Measurements from ENCODE around the gene TUBGCP6. TPM values are rescaled to one million over a fixed set of nuclear protein-coding genes. Genes with fewer than 3 reads are reported as not detected.

Gene TUBGCP6
- total RNA-seq, 1 experiment from 2014 or later, result 38.6 TPM

DNA sequence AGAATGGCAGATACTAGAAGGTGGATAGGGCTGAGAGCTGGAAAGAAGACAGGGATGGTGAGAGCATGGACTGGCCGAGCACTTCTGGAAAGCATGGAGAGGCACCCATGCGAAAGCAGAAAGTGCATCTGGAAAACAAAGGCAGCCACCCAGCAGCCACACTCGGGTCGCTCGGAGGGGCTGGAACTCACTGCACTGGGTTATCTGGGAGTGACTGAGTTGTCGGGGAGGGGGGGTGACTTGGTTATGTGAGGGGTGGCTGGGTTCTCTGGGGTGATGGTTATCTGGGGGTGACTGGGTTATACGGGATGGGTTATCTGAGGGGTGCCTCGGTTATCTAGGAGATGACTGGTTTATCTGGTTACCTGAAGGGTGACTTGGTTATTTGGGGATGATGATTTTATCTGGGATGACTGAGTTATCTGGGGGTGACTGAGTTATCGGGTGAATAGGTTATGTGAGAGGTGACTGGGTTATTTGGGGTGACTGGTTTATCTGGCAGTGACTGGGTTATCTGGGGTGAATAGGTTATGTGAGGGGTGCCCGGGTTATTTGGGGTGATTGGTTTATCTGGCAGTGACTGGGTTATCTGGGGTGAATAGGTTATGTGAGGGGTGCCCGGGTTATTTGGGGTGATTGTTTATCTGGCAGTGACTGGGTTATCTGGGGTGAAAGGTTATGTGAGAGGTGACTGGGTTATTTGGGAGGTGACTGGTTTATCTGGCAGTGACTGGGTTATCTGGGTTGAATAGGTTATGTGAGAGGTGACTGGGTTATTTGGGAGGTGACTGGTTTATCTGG lies 76.9 kb downstream of the TUBGCP6 start:
- Histone ChIP-seq H2AFZ (ENCODE audit: low read depth, low read length, poor library complexity, severe bottlenecking) (no peak overlapping the region), H3K4me1 (ENCODE audit: control insufficient read depth in 1 of 2, insufficient read depth in 2 of 2, low read length in 2 of 2) (no peaks in the 10 kb centered on the region), H3K79me2 (ENCODE audit: insufficient read depth, low read length) (no peaks in the 10 kb centered on the region), H3K4me3 (replicated peaks in 1 of 2; ENCODE audit: low read depth in 1 of 2, low read length in 2 of 2) (no peak overlapping the region), H3K27ac (ENCODE audit: low read depth, low read length) (no peak overlapping the region), H3K9ac (ENCODE audit: low read length) (no peak overlapping the region), H3K4me2 (ENCODE audit: low read length) (no peak overlapping the region), H3K9me2 (ENCODE audit: insufficient read depth) (no peaks in the 10 kb centered on the region), H4K20me1 (ENCODE audit: insufficient read depth) (no peaks in the 10 kb centered on the region), H3K36me3 (ENCODE audit: control insufficient read depth in 1 of 2, insufficient read depth in 2 of 2, low read length in 2 of 2) (no peaks in the 10 kb centered on the region), H3K27me3 (ENCODE audit: insufficient read depth, low read length) (no peaks in the 10 kb centered on the region), H3K9me3 (ENCODE audit: control insufficient read depth in 1 of 2, insufficient read depth in 1 of 2, low read depth in 1 of 2, low read length in 2 of 2) (no peaks in the 10 kb centered on the region)
- BruUV-seq (replicated peaks), result no TSS peak
- POLR2A ChIA-PET, result no interaction called here
- DNase-seq (ENCODE audit: low read depth, low spot score), result no peak
- TF ChIP-seq ZNF274 (IDR thresholded peaks at IDR 0.05; ENCODE audit: low read depth, low read length) (no peak), FOSL1 (IDR thresholded peaks at IDR 0.05; ENCODE audit: low read depth) (no peak), EZH2phosphoT487 (IDR thresholded peaks at IDR 0.05; ENCODE audit: borderline replicate concordance) (no peak), TCF7L2 (IDR thresholded peaks at IDR 0.05; ENCODE audit: borderline replicate concordance, extremely low read depth, insufficient read depth, insufficient read length) (no peak), YY1 (IDR thresholded peaks at IDR 0.05; ENCODE audit: extremely low read depth, insufficient replicate concordance, low read depth, low read length) (no peak), POLR2A (IDR thresholded peaks at IDR 0.05; ENCODE audit: borderline replicate concordance, extremely low read depth, insufficient read depth, insufficient read length) (no peak), JUND (IDR thresholded peaks at IDR 0.05) (no peak)
- TF ChIP-seq, protein P1, sequence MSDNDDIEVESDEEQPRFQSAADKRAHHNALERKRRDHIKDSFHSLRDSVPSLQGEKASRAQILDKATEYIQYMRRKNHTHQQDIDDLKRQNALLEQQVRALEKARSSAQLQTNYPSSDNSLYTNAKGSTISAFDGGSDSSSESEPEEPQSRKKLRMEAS (IDR thresholded peaks at IDR 0.05), result no peak
- TF ChIP-seq, protein P2, sequence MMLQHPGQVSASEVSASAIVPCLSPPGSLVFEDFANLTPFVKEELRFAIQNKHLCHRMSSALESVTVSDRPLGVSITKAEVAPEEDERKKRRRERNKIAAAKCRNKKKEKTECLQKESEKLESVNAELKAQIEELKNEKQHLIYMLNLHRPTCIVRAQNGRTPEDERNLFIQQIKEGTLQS (IDR thresholded peaks at IDR 0.05), result no peak
- CTCF ChIA-PET, result no interaction called here
- RAD21 ChIA-PET (ENCODE audit: low non-redundant PET in 1 of 2, low total read pairs in 2 of 2, uncharacterized antibody in 2 of 2, unreplicated experiment in 2 of 2), result no interaction called here
- no peak for ATAC-seq
- intact Hi-C loops (cut with micrococcal nuclease), result no loop called here

Other genes starting within 250 kb of the TUBGCP6 start
- not detected for gene IL17REL, start 232.3 kb downstream of the TUBGCP6 start, total RNA-seq (2021; ENCODE audit: unreplicated experiment)
- gene TTLL8, start 186.7 kb downstream of the TUBGCP6 start, total RNA-seq (2021; ENCODE audit: unreplicated experiment), result not detected
- not detected for gene MLC1, start 159.6 kb downstream of the TUBGCP6 start, total RNA-seq (2021; ENCODE audit: unreplicated experiment)
- gene MOV10L1, start 155.0 kb downstream of the TUBGCP6 start, total RNA-seq (2021; ENCODE audit: unreplicated experiment), result not detected
- 8.0 TPM for gene PANX2, start 74.3 kb downstream of the TUBGCP6 start, total RNA-seq (2021; ENCODE audit: unreplicated experiment)
- gene TRABD, start 59.1 kb downstream of the TUBGCP6 start, total RNA-seq (2021; ENCODE audit: unreplicated experiment), result 90.3 TPM
- gene SELENOO, start 44.0 kb downstream of the TUBGCP6 start, total RNA-seq (2021; ENCODE audit: unreplicated experiment), result 29.6 TPM
- gene HDAC10, start 6.2 kb upstream of the TUBGCP6 start, total RNA-seq (2021; ENCODE audit: unreplicated experiment), result 67.5 TPM
- gene MAPK12, start 16.7 kb upstream of the TUBGCP6 start, total RNA-seq (2021; ENCODE audit: unreplicated experiment), result 86.7 TPM
- 19.3 TPM for gene MAPK11, start 25.4 kb upstream of the TUBGCP6 start, total RNA-seq (2021; ENCODE audit: unreplicated experiment)
- gene PLXNB2, start 62.6 kb upstream of the TUBGCP6 start, total RNA-seq (2021; ENCODE audit: unreplicated experiment), result 236 TPM
- 11.0 TPM for gene DENND6B, start 82.0 kb upstream of the TUBGCP6 start, total RNA-seq (2021; ENCODE audit: unreplicated experiment)
- 61.3 TPM for gene PPP6R2, start 98.3 kb upstream of the TUBGCP6 start, total RNA-seq (2021; ENCODE audit: unreplicated experiment)
- 91.1 TPM for gene SBF1, start 230.0 kb upstream of the TUBGCP6 start, total RNA-seq (2021; ENCODE audit: unreplicated experiment)
- gene ADM2, start 236.5 kb upstream of the TUBGCP6 start, total RNA-seq (2021; ENCODE audit: unreplicated experiment), result 12.8 TPM
- gene MIOX, start 241.8 kb upstream of the TUBGCP6 start, total RNA-seq (2021; ENCODE audit: unreplicated experiment), result 0.39 TPM

All from HCT116 (cell line).